ENCODE measurements around the gene SBF2. TPM values are rescaled to one million over a fixed set of nuclear protein-coding genes. Genes with fewer than 3 reads are reported as not detected.

The SBF2 gene
- total and polyA plus RNA-seq, 9 of the 15 experiments (the other 6 are each of a cell fraction or from before 2014, with no cell fraction given), result 0.80 to 9.5 (median 5.0) TPM

- Histone ChIP-seq H3K4me2 (ENCODE audit: insufficient read depth, low read length) (no peak overlapping the region), H3K79me2 (ENCODE audit: control insufficient read depth, insufficient read depth, low read length) (no peaks in the 10 kb centered on the region), H3K4me3 (no peak overlapping the region), H3K4me1 (replicated peaks in 1 of 2; ENCODE audit: control insufficient read depth in 2 of 2, insufficient read depth in 2 of 2, low read length in 2 of 2) (no peaks in the 10 kb centered on the region), H3K9me1 (ENCODE audit: control insufficient read depth, insufficient read depth, low read length) (no peaks in the 10 kb centered on the region), H3K9me3 (replicated peaks; ENCODE audit: control insufficient read depth, insufficient read depth, low read depth, low read length) (no peaks in the 10 kb centered on the region), H3K9ac (ENCODE audit: insufficient read depth in 1 of 2, low read depth in 2 of 2, low read length in 2 of 2) (no peak overlapping the region), H3K27ac (ENCODE audit: extremely low read depth, low read depth, low read length) (no peak overlapping the region), H3K36me3 (ENCODE audit: control insufficient read depth, insufficient read depth, low read length) (no peaks in the 10 kb centered on the region), H3K27me3 (ENCODE audit: control insufficient read depth in 2 of 2, insufficient read depth in 2 of 2, low read length in 2 of 2) (peaks cover 0 to 4% of the 10 kb centered on the region in 2 experiments; a peak in 3 of 5 replicates), H2AFZ (ENCODE audit: low read depth, low read length) (no peak overlapping the region), H4K20me1 (replicated peaks; ENCODE audit: control insufficient read depth, insufficient read depth, low read length) (no peaks in the 10 kb centered on the region)
- CTCF ChIA-PET (ENCODE audit: low intra/inter-chr PET ratio), result no interaction called here
- 17% methylated on average over 3 of the region's 3 CpGs for WGBS (ENCODE audit: insufficient coverage, low coverage, missing lambda C conversion rate)
- no TSS peak for BruUV-seq (replicated peaks)
- FAIRE-seq, result no peak
- DNase-seq (ENCODE audit: extremely low read depth in 1 of 4, low spot score in 3 of 4), result no peak
- ATAC-seq, result no peak
- no peak for TF ChIP-seq ZFP91 (CRISPR knock-in tag; IDR thresholded peaks at IDR 0.05)
- peak; percentile 71 for TF ChIP-seq ZNF121 (CRISPR knock-in tag; conservative IDR thresholded peaks at IDR 0.05)
- TF ChIP-seq PKNOX1 (IDR thresholded peaks at IDR 0.05), result no peak
- no peak for TF ChIP-seq ZNF282 (CRISPR knock-in tag; IDR thresholded peaks at IDR 0.05)
- TF ChIP-seq WHSC1 (IDR thresholded peaks at IDR 0.05; ENCODE audit: low read length), result no peak
- POLR2A ChIA-PET, result no interaction called here
- in situ Hi-C loops (cut with MboI) (no loop called here), intact Hi-C loops (cut with micrococcal nuclease) (no loop called here)
These were observed 377.5 kb downstream of the SBF2 start for GRCh38 chr11:9916480-9916879.
